A549 (cell line): ENCODE data around the gene KCNRG. TPM values are rescaled to one million over a fixed set of nuclear protein-coding genes. Genes with fewer than 3 reads are reported as not detected.

Experiments
- ATAC-seq, 2 experiments: fragments of 200-7000 bp in 1 of 2; fragments of >200 bp in 1 of 2; cut with Nextera tagmentation in 1 of 2; cut with Tn5 transposase in 1 of 2; 3 replicates each; pipeline versions ENCODE4 v1.8.0 to v1.9.1; 2018 to 2020; ENCODE audit warnings: mild to moderate bottlenecking in 1 of 2, moderate library complexity in 1 of 2
- CTCF ChIA-PET: fragments of 300-600 bp; sonication (Branson Sonifier 250); formaldehyde crosslinking; extraction: SDS; loops from one replicate; lab custom pipeline; 2021; ENCODE audit warnings: antibody characterized with exemption, inconsistent platforms; lab: Yijun Ruan, JAX
- POLR2A ChIA-PET: fragments of 350-600 bp; formaldehyde crosslinking; extraction: SDS; loops from one replicate; lab custom pipeline; 2021; ENCODE audit warnings: antibody characterized with exemption, inconsistent platforms; lab: Yijun Ruan, JAX
- DNase-seq, 2 experiments: peaks; one replicate each; pipeline versions ENCODE4 v3.0.0 to v3.0.0-alpha.2; 2011 to 2016; ENCODE audit warnings: low read depth in 1 of 2, low spot score in 1 of 2
- FAIRE-seq: peaks from 2 replicates; lab custom pipeline; 2011; peaks lifted over from hg19 to GRCh38; lab: Jason Lieb, UNC
- H3K27ac ChIP-seq, 2 experiments: fragments of >200 bp; sonication (Bioruptor Twin); formaldehyde crosslinking; 3 replicates each; pipeline ENCODE4 v1.5.1; 2016 to 2017
- H3K4me1 ChIP-seq: fragments of >200 bp; sonication (Bioruptor Twin); formaldehyde crosslinking; 3 replicates; pipeline ENCODE4 v1.6.1; 2016
- H3K4me2 ChIP-seq: fragments of >200 bp; sonication (Bioruptor Twin); formaldehyde crosslinking; 3 replicates; pipeline ENCODE4 v1.6.1; 2016
- H3K4me3 ChIP-seq: fragments of >200 bp; sonication (Bioruptor Twin); formaldehyde crosslinking; 3 replicates; pipeline ENCODE4 v1.5.1; 2016
- H3K9me3 ChIP-seq: fragments of >200 bp; sonication (Bioruptor Twin); formaldehyde crosslinking; 3 replicates; pipeline ENCODE4 v1.6.1; 2016
- BCL3 ChIP-seq: fragments of >200 bp; sonication (Bioruptor Twin); formaldehyde crosslinking; IDR thresholded peaks from 3 replicates; pipeline ENCODE4 v1.6.1; 2016
- CHD2 ChIP-seq: fragments of 150-350 bp; IDR thresholded peaks from 2 replicates; pipeline ENCODE4 v1.6.1; 2014; ENCODE audit warnings: low read length; ENCODE audit not compliant: partially characterized antibody
- CTCF ChIP-seq: fragments of >200 bp; sonication (Bioruptor Twin); formaldehyde crosslinking; IDR thresholded peaks from 3 replicates; pipeline ENCODE4 v1.5.1; 2016
- EHF ChIP-seq: fragments of 250-450 bp; sonication (Bioruptor Pico); IDR thresholded peaks from 2 replicates; pipeline ENCODE4 v1.5.0; 2020; ENCODE audit warnings: mild to moderate bottlenecking
- EHMT2 ChIP-seq: fragments of 200-600 bp; sonication (generic); IDR thresholded peaks from 2 replicates; pipeline ENCODE4 v1.6.1; 2016; ENCODE audit warnings: antibody characterized with exemption, low read depth, mild to moderate bottlenecking, moderate library complexity
- FOSB ChIP-seq: fragments of 250-450 bp; sonication (Bioruptor Pico); IDR thresholded peaks from 2 replicates; pipeline ENCODE4 v1.5.0; 2020; ENCODE audit warnings: mild to moderate bottlenecking, moderate library complexity
- HOXA7 ChIP-seq: fragments of 250-450 bp; sonication (Bioruptor Pico); IDR thresholded peaks from 2 replicates; pipeline ENCODE4 v1.5.0; 2020; ENCODE audit warnings: mild to moderate bottlenecking, moderate library complexity
- JUN ChIP-seq, 2 experiments: fragments of >200 bp; sonication (Bioruptor Twin); formaldehyde crosslinking; IDR thresholded peaks; 2 replicates in 1 of 2; 3 replicates in 1 of 2; pipeline ENCODE4 v1.6.1; 2016 to 2017
- JUNB ChIP-seq: fragments of >200 bp; sonication (Bioruptor Twin); formaldehyde crosslinking; IDR thresholded peaks from 2 replicates; pipeline ENCODE4 v1.6.1; 2016
- PHF8 ChIP-seq: fragments of 200-600 bp; sonication (generic); IDR thresholded peaks from 2 replicates; pipeline ENCODE4 v1.6.1; 2016; ENCODE audit warnings: low read depth, mild to moderate bottlenecking, antibody characterized with exemption, moderate library complexity, borderline replicate concordance
- RAD21 ChIP-seq, 2 experiments: fragments of >200 bp in 1 of 2; sonication (Bioruptor Twin) in 1 of 2; formaldehyde crosslinking in 1 of 2; IDR thresholded peaks in 1 of 2; conservative IDR thresholded peaks in 1 of 2; 2 replicates in 1 of 2; 3 replicates in 1 of 2; pipeline ENCODE4 v1.6.1; 2012 to 2018; ENCODE audit warnings: inconsistent platforms in 1 of 2
- SMC3 ChIP-seq: fragments of >200 bp; sonication (Bioruptor Twin); formaldehyde crosslinking; IDR thresholded peaks from 3 replicates; pipeline ENCODE4 v1.6.1; 2018; ENCODE audit warnings: inconsistent platforms
- TP53 ChIP-seq: fragments of 250-450 bp; sonication (Bioruptor Pico); IDR thresholded peaks from 2 replicates; pipeline ENCODE4 v1.5.0; 2021; ENCODE audit warnings: mild to moderate bottlenecking, moderate library complexity
- USF2 ChIP-seq: fragments of 450-650 bp; IDR thresholded peaks from 2 replicates; pipeline ENCODE4 v1.6.1; 2014; ENCODE audit warnings: antibody characterized with exemption
- WGBS: methylation state at CpG from one replicate; pipeline ENCODE4 v1.1.6; 2017; ENCODE audit errors: missing lambda C conversion rate; 5-methylcytosine and 5-hydroxymethylcytosine counted together
- polyA plus RNA-seq, 4 experiments: library from polyadenylated mRNA; depleted of rRNA in 3 of 4; stranded (reverse); fragments of >200 nt; fragmentation: RNase III in 1 of 4; extraction: RNeasy Plus Mini Kit Qiagen cat#74134 plus additional on column Dnase treatment in 1 of 4; gene quantifications; 2 replicates in 3 of 4; 3 replicates in 1 of 4; pipeline ENCODE4 v1.2.3, GENCODE V29; 2011 to 2017
- TF ChIP-seq, protein P1 (sequence below): fragments of 200-600 bp; sonication (generic); IDR thresholded peaks from 2 replicates; pipeline ENCODE4 v1.6.1; 2016; ENCODE audit warnings: antibody characterized with exemption, mild to moderate bottlenecking, moderate library complexity

Gene KCNRG
- polyA plus RNA-seq, 2 of the 4 experiments (the other 2 are of a cell fraction) = 0.53 to 1.5 TPM

DNA sequence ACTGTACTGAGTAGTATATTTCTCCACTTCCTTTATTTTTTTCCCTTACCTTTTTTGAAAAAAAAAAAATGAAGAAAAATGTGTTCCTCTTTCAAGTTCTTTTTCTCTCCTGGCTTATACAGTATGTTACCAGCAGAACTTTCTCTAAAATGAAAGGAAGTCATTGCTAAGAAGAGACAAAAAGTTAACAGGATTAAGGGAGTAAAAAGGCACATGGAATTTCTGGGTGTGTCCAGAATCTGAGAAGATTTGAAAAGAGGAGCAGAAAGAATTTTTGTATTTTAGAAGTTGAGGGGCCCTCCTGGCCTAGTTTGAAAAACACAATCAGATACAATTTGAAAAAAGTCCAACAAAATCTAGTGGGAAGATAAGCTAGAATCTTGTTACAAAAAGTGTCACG is 39.4 kb upstream of the KCNRG start (continued):
- TF ChIP-seq, protein P1, sequence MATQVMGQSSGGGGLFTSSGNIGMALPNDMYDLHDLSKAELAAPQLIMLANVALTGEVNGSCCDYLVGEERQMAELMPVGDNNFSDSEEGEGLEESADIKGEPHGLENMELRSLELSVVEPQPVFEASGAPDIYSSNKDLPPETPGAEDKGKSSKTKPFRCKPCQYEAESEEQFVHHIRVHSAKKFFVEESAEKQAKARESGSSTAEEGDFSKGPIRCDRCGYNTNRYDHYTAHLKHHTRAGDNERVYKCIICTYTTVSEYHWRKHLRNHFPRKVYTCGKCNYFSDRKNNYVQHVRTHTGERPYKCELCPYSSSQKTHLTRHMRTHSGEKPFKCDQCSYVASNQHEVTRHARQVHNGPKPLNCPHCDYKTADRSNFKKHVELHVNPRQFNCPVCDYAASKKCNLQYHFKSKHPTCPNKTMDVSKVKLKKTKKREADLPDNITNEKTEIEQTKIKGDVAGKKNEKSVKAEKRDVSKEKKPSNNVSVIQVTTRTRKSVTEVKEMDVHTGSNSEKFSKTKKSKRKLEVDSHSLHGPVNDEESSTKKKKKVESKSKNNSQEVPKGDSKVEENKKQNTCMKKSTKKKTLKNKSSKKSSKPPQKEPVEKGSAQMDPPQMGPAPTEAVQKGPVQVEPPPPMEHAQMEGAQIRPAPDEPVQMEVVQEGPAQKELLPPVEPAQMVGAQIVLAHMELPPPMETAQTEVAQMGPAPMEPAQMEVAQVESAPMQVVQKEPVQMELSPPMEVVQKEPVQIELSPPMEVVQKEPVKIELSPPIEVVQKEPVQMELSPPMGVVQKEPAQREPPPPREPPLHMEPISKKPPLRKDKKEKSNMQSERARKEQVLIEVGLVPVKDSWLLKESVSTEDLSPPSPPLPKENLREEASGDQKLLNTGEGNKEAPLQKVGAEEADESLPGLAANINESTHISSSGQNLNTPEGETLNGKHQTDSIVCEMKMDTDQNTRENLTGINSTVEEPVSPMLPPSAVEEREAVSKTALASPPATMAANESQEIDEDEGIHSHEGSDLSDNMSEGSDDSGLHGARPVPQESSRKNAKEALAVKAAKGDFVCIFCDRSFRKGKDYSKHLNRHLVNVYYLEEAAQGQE = no peak
- TF ChIP-seq JUN (IDR thresholded peaks at IDR 0.05) (no peak), EHF (CRISPR knock-in tag) (no peak), FOSB (CRISPR knock-in tag) (no peak), CHD2 (no peak), TP53 (CRISPR knock-in tag) (no peak), PHF8 (no peak)

- H3K4me2 ChIP-seq = no peak overlapping the region
- ChIA-PET CTCF (interaction anchor here (0.6 to 2.3 kb wide), 23 partner anchors 9 to 1096 kb away, joined by 3 to 13 read pairs (median 3); no protein-coding TSS in a partner anchor), POLR2A (interaction anchor here (0.7 kb wide), 1 partner anchor 201 kb away, joined by 4 read pairs; no protein-coding TSS in a partner anchor)
- peak; percentile 41 to 67 for DNase-seq
- TF ChIP-seq SMC3 (peak; percentile 65), CTCF (peak; percentile 72), RAD21 (conservative IDR thresholded peaks at IDR 0.05 in 1 of 2, IDR thresholded peaks at IDR 0.05 in 1 of 2) (peak; percentile 77 to 88), USF2 (no peak)
- WGBS = 48% methylated on average over 8 of the region's 8 CpGs
- no peaks in the 10 kb centered on the region for H3K9me3 ChIP-seq
- no peak for FAIRE-seq
- H3K4me3 ChIP-seq = no peak overlapping the region
- peaks cover 7% of the 10 kb centered on the region; the same call in 1 of the 3 replicates for H3K4me1 ChIP-seq
- ATAC-seq = peak; percentile 76 to 88
- no peak overlapping the region; a peak in 1 of 6 replicates for H3K27ac ChIP-seq
These were observed 38.7 kb upstream of the KCNRG start for GRCh38 chr13:49976314-49977258.

- CTCF ChIA-PET = interaction anchor here (0.5 to 2.2 kb wide), 4 partner anchors 24 to 934 kb away, joined by 3 to 8 read pairs (median 3); no protein-coding TSS in a partner anchor
- TF ChIP-seq BCL3 (no peak), RAD21 (conservative IDR thresholded peaks at IDR 0.05 in 1 of 2, IDR thresholded peaks at IDR 0.05 in 1 of 2) (no peak), EHF (CRISPR knock-in tag) (no peak), JUNB (no peak), JUN (IDR thresholded peaks at IDR 0.05) (no peak), HOXA7 (CRISPR knock-in tag) (no peak), EHMT2 (no peak)
- POLR2A ChIA-PET = interaction anchor here (1.0 kb wide), 1 partner anchor 19 kb away, joined by 3 read pairs; the partner anchor contains the start of gene TRIM13
- FAIRE-seq (no peak), ATAC-seq (no peak), DNase-seq (no peak)
- Histone ChIP-seq H3K27ac (no peak overlapping the region), H3K9me3 (no peaks in the 10 kb centered on the region), H3K4me3 (no peak overlapping the region), H3K4me2 (no peak overlapping the region), H3K4me1 (peaks cover 7% of the 10 kb centered on the region; the same call in 1 of the 3 replicates)
- 81% methylated on average over 3 of the region's 3 CpGs for WGBS
These were observed 37.3 kb upstream of the KCNRG start for GRCh38 chr13:49977992-49978391.
